Small intestine (tissue), 7 donors: ENCODE data around the gene C3AR1. TPM values are rescaled to one million over a fixed set of nuclear protein-coding genes. Genes with fewer than 3 reads are reported as not detected.
"Not testable (repeated sequence)": the region's sequence is repeated elsewhere in the genome, so short reads cannot be mapped to it uniquely, and the experiment has no call there.

Experiments used
- DNase-seq, 2 donors: peaks; one replicate each; pipeline versions ENCODE4 v3.0.0 to v3.0.0-alpha.2; 2013
- FAIRE-seq: peaks from 2 replicates; lab custom pipeline; 2012; peaks lifted over from hg19 to GRCh38; lab: Jason Lieb, UNC
- H3K27ac ChIP-seq, 3 donors: one replicate each; pipeline ENCODE4 v1.5.1; 2013; ENCODE audit warnings: low read length in 2 of 3, mild to moderate bottlenecking in 2 of 3, control low read depth in 1 of 3, inconsistent platforms in 1 of 3, low read depth in 1 of 3, moderate library complexity in 1 of 3
- H3K27me3 ChIP-seq, 3 donors: one replicate each; pipeline ENCODE4 v1.6.1; 2013; ENCODE audit warnings: low read length in 3 of 3, inconsistent platforms in 1 of 3; ENCODE audit not compliant: control insufficient read depth in 3 of 3, insufficient read depth in 3 of 3
- H3K36me3 ChIP-seq, 3 donors: one replicate each; pipeline ENCODE4 v1.6.1; 2013; ENCODE audit warnings: low read length in 3 of 3, inconsistent platforms in 1 of 3, low read depth in 1 of 3, mild to moderate bottlenecking in 1 of 3, moderate library complexity in 1 of 3; ENCODE audit not compliant: control insufficient read depth in 3 of 3, insufficient read depth in 2 of 3
- H3K4me1 ChIP-seq, 3 donors: one replicate each; pipeline ENCODE4 v1.6.1; 2013; ENCODE audit warnings: low read length in 2 of 3, inconsistent platforms in 1 of 3, low read depth in 1 of 3, mild to moderate bottlenecking in 1 of 3, moderate library complexity in 1 of 3; ENCODE audit not compliant: control insufficient read depth in 3 of 3, insufficient read depth in 2 of 3
- H3K4me3 ChIP-seq, 3 donors: one replicate each; pipeline ENCODE4 v1.5.1; 2013; ENCODE audit warnings: low read length in 3 of 3, control low read depth in 1 of 3, inconsistent platforms in 1 of 3, low read depth in 1 of 3, mild to moderate bottlenecking in 1 of 3, moderate library complexity in 1 of 3
- H3K9me3 ChIP-seq, 2 donors: one replicate each; pipeline ENCODE4 v1.6.1; 2013; ENCODE audit warnings: low read depth in 1 of 2, low read length in 1 of 2; ENCODE audit not compliant: control insufficient read depth in 2 of 2, insufficient read depth in 1 of 2
- WGBS, 3 donors: extraction: QIAGEN DNeasy Blood & Tissue Kit; methylation state at CpG; one replicate each; pipeline ENCODE4 v1.1.7; 2013; 5-methylcytosine and 5-hydroxymethylcytosine counted together
- polyA plus RNA-seq, 4 donors: library from polyadenylated mRNA; stranded (reverse) in 3 of 4; unstranded in 1 of 4; fragments of 200-250 nt in 3 of 4; fragments of 120-200 nt in 1 of 4; gene quantifications; one replicate each; pipeline versions ENCODE4 v1.2.1 to v1.2.3, GENCODE V29; 2013
- donor health status: healthy with polysubstance abuse.
- donor health status: control.
- donor health status: control.
- donor health status: Bipolar disorder and iron deficiency.
- donor health status: healthy.

The C3AR1 gene
- polyA plus RNA-seq, 4 donors = 2.7 to 7.5 (median 4.3) TPM

- no peaks in the 10 kb centered on the region for H3K27me3 ChIP-seq
- H3K4me3 ChIP-seq = no peak overlapping the region
- no peaks in the 10 kb centered on the region for H3K9me3 ChIP-seq
- H3K36me3 ChIP-seq = peaks cover 15 to 26% (median 20%) of the 10 kb centered on the region in 3 donors
- FAIRE-seq (no peak), DNase-seq (peak in 1 of 2 donors; percentile 31)
- peaks cover 0 to 3% (median 0%) of the 10 kb centered on the region in 3 donors for H3K4me1 ChIP-seq
- peak overlapping the region in 1 of 3 donors; percentile 72 for H3K27ac ChIP-seq
- WGBS, 3 donors = 61 to 66% (median 61%) methylated on average over 3 of the region's 3 CpGs
Observed at GRCh38 chr12:8088574-8088973, 22.4 kb upstream of the C3AR1 start.

DNA sequence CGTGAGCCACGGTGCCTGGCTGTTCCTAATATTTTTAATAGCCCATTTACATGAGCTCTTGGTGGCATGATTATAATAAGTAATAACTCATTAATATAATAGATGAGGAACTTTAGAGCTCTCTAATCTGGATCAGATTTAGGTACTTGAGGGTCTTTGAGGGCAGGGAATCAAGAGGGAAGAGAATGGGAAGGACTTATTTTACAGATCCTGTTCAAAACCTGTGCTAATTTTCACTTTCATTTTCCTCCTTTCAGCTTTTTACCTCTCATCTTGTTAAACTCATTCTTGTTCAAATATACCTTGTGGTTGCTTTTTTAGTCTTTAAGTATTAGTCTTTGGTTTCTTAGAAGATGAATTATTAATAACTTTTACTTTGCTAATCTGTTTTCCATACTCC, 21.5 kb upstream of the C3AR1 start:
- WGBS, 3 donors = 71 to 86% (median 77%) methylated on average over 2 of the region's 2 CpGs
- no peak for DNase-seq
- H3K4me1 ChIP-seq = peaks cover 0 to 3% (median 0%) of the 10 kb centered on the region in 3 donors
- peaks cover 14 to 20% (median 16%) of the 10 kb centered on the region in 3 donors for H3K36me3 ChIP-seq
- no peak overlapping the region for H3K4me3 ChIP-seq
- H3K27me3 ChIP-seq = no peaks in the 10 kb centered on the region
- H3K27ac ChIP-seq = peak overlapping the region in 1 of 3 donors; percentile 8
- FAIRE-seq = no peak
- no peaks in the 10 kb centered on the region for H3K9me3 ChIP-seq

GRCh38 chr12:8084351-8084750, 18.2 kb upstream of the C3AR1 start:
- not testable (repeated sequence) for FAIRE-seq, H3K27me3 ChIP-seq, H3K9me3 ChIP-seq, DNase-seq, H3K4me1 ChIP-seq, H3K4me3 ChIP-seq, H3K36me3 ChIP-seq, H3K27ac ChIP-seq
- 69 to 86% (median 79%) methylated on average over 3 of the region's 3 CpGs for WGBS, 3 donors

GRCh38 chr12:8082808-8083100, 16.6 kb upstream of the C3AR1 start:
- DNase-seq (peak in 1 of 2 donors; percentile 60), FAIRE-seq (no peak)
- peaks cover 0 to 3% (median 0%) of the 10 kb centered on the region in 3 donors for H3K4me1 ChIP-seq
- peak overlapping the region; percentile 47 to 79 (median 76) for H3K4me3 ChIP-seq
- WGBS, 3 donors = 0 to 3% (median 1%) methylated on average over 4 of the region's 4 CpGs
- no peaks in the 10 kb centered on the region for H3K9me3 ChIP-seq
- no peaks in the 10 kb centered on the region for H3K27me3 ChIP-seq
- peak overlapping the region; percentile 84 to 95 (median 89) for H3K27ac ChIP-seq
- H3K36me3 ChIP-seq = peaks cover 0 to 4% (median 0%) of the 10 kb centered on the region in 3 donors

DNA sequence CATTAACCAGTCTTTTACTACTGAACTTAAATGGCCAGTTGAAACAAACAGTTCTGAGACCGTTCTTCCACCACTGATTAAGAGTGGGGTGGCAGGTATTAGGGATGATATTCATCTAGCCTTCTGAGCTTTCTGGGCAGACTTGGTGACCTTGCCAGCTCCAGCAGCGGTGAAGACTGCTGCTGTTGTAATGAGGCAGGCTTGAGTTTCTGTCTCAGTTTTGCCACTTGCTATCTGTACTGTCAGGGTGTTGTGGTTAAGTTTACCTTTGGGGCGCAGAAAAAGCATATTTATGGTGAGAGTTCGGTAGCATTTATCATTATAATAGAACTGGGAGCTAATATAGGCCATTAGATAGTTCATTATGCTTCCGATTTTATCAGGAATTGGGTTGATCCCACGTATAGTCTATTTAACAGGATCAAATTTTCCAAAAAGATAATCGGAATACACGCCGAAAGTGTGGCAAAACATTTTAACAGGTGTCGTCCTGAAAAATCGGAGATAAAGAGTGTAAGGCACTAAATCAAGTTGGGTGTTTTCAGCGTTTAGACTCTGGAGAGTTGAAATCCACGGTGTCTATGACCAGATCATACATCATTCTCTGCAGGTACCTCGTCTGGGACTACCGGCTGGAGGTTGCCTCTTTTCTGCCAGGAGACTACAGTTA, 15.2 kb upstream of the C3AR1 start:
- no peaks in the 10 kb centered on the region for H3K27me3 ChIP-seq
- H3K36me3 ChIP-seq = peaks cover 0 to 3% (median 0%) of the 10 kb centered on the region in 3 donors
- H3K4me3 ChIP-seq = peak overlapping the region; percentile 34 to 79 (median 76)
- no peaks in the 10 kb centered on the region for H3K9me3 ChIP-seq
- H3K4me1 ChIP-seq = no peaks in the 10 kb centered on the region
- FAIRE-seq (no peak), DNase-seq (peak; percentile 54 to 62)
- 1% methylated on average over 15 of the region's 15 CpGs for WGBS, 3 donors
- H3K27ac ChIP-seq = peak overlapping the region; percentile 84 to 95 (median 89)

DNA sequence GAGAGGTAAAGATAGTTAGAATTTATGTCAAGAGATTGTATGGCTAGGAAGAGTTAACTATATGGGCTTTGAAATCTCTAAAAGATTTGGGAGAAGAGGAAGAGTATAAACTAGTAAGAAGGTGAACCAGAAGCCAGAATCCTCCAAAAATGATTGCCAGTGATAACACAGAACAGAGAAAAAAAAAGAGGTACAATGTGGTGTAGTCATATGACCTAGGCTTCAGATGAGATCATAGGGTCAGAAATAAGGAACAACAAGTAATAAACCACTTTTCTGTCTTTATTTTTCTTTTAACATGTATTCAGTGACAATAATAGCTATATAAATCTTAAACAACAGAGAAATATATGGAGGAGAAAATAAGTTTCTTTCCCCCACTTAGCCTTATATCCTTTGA, 14.0 kb upstream of the C3AR1 start:
- DNase-seq (no peak), FAIRE-seq (no peak)
- Histone ChIP-seq H3K36me3 (no peaks in the 10 kb centered on the region), H3K4me1 (no peaks in the 10 kb centered on the region), H3K27me3 (no peaks in the 10 kb centered on the region), H3K9me3 (no peaks in the 10 kb centered on the region), H3K4me3 (no peak overlapping the region), H3K27ac (no peak overlapping the region)

DNA sequence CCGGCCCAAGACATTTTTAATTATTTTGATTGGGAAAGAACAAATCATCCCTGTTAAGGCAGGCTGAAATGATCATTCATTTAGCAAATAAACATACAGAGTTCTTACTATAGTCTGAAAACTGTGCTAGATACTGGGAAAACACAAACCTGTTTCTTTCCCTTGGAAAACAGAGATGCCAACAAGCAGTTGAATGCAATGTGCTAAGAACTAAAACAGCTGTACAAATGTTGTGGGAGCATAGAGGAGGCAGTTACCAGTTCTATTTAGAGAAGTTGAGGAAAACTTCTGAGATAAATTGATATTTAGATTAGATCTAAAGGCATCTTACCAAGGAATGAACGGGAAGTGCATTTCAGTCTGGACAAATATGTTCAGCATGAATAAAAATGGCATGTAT, 12.8 kb upstream of the C3AR1 start:
- H3K4me1 ChIP-seq = no peaks in the 10 kb centered on the region
- FAIRE-seq = no peak
- H3K4me3 ChIP-seq = no peak overlapping the region
- DNase-seq = no peak
- H3K36me3 ChIP-seq = no peaks in the 10 kb centered on the region
- WGBS, 3 donors = 77 to 83% (median 78%) methylated on average over 2 of the region's 2 CpGs
- no peaks in the 10 kb centered on the region for H3K27me3 ChIP-seq
- no peak overlapping the region for H3K27ac ChIP-seq
- no peaks in the 10 kb centered on the region for H3K9me3 ChIP-seq

GRCh38 chr12:8078398-8078797, 12.2 kb upstream of the C3AR1 start:
- Histone ChIP-seq H3K27me3 (no peaks in the 10 kb centered on the region), H3K4me3 (no peak overlapping the region), H3K4me1 (no peaks in the 10 kb centered on the region), H3K36me3 (no peaks in the 10 kb centered on the region), H3K9me3 (no peaks in the 10 kb centered on the region), H3K27ac (no peak overlapping the region)
- WGBS, 3 donors = 41 to 48% (median 43%) methylated on average over 4 of the region's 4 CpGs
- DNase-seq (peak; percentile 24 to 25), FAIRE-seq (no peak)

GRCh38 chr12:8077207-8077606, 11.0 kb upstream of the C3AR1 start:
- Histone ChIP-seq H3K27ac (no peak overlapping the region), H3K9me3 (no peaks in the 10 kb centered on the region), H3K27me3 (no peaks in the 10 kb centered on the region), H3K4me3 (no peak overlapping the region), H3K4me1 (no peaks in the 10 kb centered on the region), H3K36me3 (no peaks in the 10 kb centered on the region)
- DNase-seq (no peak), FAIRE-seq (no peak)
- 20 to 45% (median 37%) methylated on average over 4 of the region's 4 CpGs for WGBS, 3 donors
